Lung microvascular endothelial cell (primary cell): ENCODE data around the gene KRTAP10-9. TPM values are rescaled to one million over a fixed set of nuclear protein-coding genes. Genes with fewer than 3 reads are reported as not detected.
"Not testable (repeated sequence)": the region's sequence is repeated elsewhere in the genome, so short reads cannot be mapped to it uniquely, and the experiment has no call there.

Experiments used
- DNase-seq, 2 donors: peaks; one replicate each; pipeline versions ENCODE4 v3.0.0 to v3.0.0-alpha.2; 2010; ENCODE audit warnings: low read depth in 2 of 2
- total RNA-seq: library from RNA; depleted of rRNA; stranded (reverse); fragments of >200 nt; gene quantifications from 2 replicates; pipeline ENCODE4 v1.2.1, GENCODE V29; 2014

Gene KRTAP10-9
- total RNA-seq, 1 donor from 2014 or later = not detected

GRCh38 chr21:44614961-44615391 lies 11.9 kb upstream of the KRTAP10-9 start:
- no peak for DNase-seq

DNA sequence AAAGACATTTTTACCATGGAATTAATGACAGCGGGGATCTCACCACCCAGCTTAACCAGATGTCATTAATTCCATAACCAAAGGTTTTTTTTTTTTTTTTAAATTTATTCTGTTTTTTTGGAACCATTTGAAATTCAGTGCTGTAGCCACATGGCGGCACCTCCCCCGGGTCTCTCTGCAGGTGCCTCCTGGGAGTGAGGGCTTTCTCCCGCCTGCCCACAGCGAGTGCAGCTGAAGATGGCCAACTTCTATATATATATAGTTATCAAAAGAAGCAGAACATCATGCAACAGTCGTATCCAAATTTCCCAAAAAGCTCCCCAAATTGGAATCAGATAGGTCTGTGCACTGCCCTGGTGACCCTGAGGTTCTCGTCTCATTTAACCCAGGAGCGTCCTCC lies 11.4 kb upstream of the KRTAP10-9 start:
- DNase-seq = no peak

DNA sequence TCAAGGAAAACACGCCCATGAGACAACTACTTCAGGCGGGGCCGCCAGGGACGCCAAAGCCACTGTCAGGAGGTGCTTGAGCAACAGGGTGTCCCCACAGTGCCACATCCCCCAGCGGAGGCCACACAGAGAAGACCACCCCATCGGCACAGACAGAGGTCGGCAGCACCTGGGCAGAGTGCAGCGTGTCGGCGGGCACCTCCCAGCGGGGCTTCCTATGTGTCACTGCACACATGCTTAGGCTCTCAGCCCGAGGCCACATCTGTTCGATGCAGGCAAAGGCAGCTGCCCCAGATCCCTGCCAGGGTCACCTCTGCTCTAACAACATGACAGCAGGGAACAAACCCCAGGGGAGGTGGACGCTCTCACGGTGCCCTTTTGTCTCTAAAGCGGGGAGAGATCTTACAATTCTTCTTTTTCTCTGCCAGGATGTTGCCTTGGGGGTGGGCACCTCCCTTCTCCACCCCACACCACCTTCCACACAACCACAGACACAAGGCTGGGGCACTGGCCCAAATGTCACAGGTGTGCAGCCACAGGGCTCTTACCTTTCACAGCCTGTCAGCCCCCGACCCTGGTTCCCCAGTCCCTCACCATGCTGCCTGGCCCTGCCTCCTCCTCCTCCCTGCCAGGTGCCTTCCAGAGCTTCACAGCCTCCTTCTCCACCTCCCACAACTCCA lies 10.8 kb upstream of the KRTAP10-9 start:
- DNase-seq = no peak

- DNase-seq = no peak
These were observed 10.3 kb upstream of the KRTAP10-9 start for GRCh38 chr21:44616591-44616926.

DNA sequence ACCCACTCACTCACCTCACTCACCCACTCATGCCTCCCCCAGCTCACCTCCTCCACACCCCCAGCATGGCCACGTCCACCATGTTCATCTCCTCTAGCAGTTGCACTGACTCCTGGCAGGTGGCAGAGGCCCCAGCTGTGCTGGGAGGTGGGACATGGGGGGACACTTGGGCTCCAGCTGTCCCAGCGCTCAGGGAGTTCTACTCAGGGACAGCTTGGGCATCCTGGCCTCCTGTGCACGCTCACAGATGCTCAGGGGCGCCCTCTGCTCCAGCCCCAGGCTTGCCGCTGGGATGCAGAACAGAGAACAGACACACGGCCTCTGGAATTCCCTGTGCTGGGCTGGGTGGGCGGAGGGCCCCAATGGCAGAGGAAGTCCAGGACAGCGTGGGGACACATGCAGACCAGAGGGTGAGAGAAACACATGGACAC lies 9.8 kb upstream of the KRTAP10-9 start:
- DNase-seq = no peak

DNA sequence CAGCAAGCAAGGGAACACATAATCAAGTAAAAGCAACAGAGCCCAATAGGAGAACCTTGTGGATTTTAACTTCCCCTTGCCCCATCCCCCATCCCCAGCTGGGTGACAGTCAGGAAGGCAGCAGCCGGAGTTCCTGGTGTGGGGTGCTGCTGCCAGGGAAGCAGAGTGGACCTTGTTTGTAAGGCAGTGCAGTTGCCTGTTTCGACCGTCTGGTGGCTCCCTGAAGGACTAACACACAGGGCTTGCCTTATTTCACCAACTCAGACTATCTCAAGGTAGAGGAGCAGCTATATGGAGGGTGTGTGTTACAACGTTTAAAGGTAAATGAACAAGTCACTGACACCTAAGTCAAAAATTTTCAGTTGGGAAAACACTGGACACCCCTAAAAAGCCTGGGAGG lies 8.4 kb upstream of the KRTAP10-9 start:
- DNase-seq = peak; percentile 47 to 57

GRCh38 chr21:44618909-44619308 lies 8.0 kb upstream of the KRTAP10-9 start:
- DNase-seq = peak in 1 of 2 donors; percentile 13

DNA sequence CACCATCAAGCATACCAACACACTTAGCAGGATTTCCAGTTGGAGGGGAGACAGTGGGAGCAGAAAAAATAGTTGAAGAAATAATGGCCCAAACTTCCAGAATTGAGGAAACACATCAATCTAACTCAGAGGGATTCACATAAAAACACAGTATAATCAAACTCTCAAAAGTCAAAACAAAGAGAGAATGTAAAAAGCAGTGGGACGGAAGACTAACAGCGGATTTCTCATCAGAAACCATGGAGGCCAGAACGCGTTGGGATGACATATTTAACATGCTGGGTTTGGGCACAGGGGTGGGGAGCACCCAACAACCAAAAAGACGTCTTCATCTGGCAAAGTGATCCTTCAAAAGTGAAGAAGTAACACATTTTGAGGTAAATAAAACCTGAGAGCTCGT lies 7.0 kb upstream of the KRTAP10-9 start:
- DNase-seq = no peak

- DNase-seq = no peak
These were observed 3.3 kb upstream of the KRTAP10-9 start for GRCh38 chr21:44623575-44623974.

DNA sequence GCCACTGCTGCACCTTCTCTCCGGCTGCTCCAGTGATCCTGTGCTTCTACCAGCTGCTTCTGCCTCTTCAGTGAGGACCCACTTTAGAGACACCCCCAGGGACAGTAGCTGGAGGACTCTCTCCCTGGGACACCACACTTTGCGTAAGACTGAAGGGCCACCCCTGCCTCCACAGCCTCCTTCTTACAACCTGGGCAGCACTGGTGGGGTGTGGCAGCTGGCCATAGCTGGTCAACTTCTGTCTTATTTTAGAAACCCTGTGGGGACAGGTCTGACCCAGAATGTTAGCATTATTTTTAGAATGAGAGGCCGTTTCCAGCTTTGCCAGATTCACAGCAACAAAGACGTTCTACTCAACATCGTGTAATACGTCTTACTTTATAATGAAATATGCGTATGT lies 1.1 kb upstream of the KRTAP10-9 start:
- no peak for DNase-seq

- DNase-seq = no peak
These were observed 631 bp upstream of the KRTAP10-9 start for GRCh38 chr21:44626262-44626661.

GRCh38 chr21:44627181-44627822 lies 409 bp downstream of the KRTAP10-9 start:
- DNase-seq = not testable (repeated sequence)

DNA sequence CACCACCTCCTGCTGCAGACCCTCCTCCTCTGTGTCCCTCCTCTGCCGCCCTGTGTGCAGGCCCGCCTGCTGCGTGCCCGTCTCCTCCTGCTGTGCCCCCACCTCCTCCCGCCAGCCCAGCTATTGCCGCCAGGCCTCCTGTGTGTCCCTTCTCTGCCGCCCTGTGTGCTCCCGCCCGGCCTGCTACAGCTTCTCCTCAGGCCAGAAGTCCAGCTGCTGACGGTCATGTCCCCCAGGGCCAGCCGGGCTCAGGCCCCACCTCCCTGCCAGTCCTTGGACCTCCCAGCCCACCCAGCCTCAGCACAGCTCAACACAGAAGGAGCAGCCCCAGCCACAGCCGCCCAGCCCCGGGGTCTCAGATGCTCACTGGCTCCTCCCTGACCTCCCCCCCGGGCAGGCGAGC lies 939 bp downstream of the KRTAP10-9 start:
- not testable (repeated sequence) for DNase-seq

DNA sequence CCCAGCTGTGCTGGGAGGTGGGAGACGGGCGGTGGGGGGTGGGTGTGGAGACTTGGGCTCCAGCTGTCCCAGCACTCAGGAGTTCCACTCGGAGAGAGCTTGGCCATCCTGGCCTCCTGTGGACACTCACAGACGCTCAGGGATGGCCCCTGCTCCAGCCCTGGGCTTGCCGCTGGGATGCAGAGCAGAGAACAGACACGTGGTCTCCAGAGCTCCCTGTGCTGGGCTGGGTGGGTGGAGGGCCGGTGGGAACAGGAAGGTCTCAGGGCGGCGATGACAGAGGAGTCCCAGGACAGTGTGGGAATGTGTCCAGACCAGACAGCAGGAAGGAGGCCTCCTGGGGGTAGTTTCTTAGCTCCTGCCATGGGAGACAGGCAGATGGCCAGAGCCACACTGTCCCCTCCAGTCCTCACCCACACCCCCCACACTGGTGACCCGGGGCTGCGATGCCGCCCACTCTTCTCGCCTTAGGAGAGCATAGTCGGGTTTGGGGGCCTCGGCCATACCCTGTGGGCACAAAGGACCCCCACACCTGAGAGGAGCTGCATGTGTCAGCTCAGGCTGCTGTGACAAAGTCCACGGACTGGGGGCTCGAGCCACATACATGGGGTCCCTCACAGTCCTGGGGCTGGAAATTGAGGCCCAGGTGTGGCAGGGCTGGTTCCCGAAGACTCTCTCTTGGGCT lies 2.0 kb downstream of the KRTAP10-9 start:
- DNase-seq = no peak

DNA sequence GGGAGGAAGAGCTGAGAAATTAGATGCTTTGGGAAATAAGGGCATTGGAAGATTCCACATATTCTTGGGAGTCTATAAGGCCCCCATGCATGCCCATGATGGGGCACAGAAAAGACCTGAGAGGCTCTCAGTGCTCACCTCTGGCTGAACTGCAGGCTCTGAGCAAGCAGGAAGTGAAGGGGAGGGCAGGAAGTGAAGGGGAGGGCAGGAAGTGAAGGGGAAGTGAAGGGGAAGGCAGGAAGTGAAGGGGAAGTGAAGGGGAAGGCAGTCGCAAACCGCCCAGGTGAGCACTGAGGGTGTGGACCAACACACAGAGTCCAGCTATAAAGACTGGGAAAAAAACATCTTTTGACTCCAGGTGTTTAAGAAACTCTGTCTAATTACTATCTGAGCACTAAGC lies 3.5 kb downstream of the KRTAP10-9 start:
- no peak for DNase-seq

DNA sequence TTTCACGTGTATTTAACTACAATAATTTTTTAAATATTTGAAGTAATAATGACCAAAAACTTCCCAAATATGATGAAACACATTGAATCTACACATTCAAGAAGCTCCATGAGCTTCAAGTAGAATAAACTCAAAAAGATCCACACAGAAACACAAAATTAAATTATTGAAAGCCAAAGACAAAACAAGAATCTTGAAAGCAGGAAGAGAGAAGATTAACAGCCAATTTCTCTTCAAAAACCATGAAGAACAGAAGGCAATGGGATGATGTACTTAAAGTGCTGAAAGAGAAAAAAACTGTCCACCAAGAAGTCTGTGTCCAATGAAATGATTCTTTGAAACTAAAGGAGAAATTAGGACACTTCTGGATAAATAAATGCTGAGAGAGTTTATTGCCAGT lies 5.2 kb downstream of the KRTAP10-9 start:
- no peak for DNase-seq

DNA sequence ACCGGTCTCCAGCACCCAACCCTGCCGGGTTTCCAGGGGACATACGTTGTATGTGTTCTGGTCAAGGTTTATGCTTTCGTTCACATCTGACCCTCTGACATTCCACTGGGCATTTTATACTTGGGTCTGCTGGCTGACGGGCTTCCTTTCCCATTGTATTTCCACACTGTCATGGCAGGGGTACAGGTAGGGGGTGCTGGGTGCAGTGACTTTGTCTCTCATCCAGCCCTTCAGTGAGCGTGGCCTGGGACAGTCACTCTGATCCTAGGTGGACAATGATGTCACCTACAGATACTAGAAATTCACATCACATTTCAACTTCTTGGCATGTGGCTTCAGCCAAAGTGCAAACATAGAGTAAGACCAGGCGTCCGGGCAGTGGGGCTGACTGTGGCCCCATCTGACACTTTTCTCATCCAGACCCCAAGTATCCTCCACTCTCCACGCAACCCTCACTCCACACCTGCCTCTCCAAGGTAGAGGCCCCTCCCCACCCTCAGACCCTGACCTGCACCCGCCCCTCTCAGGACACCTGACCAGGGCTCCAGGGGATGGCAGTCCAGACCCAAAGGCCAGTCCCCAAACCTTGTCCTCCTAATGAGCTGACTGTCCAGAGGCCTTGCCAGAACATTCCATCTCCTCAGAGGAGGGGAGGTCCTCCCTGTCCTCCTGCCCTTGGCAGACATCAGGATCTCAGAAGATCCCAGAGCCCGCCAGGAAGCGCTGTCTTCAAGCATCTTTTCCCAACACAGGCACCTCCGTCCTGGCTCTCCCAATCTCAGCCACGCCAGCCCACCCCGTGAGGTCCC lies 9.5 kb downstream of the KRTAP10-9 start:
- no peak for DNase-seq

DNA sequence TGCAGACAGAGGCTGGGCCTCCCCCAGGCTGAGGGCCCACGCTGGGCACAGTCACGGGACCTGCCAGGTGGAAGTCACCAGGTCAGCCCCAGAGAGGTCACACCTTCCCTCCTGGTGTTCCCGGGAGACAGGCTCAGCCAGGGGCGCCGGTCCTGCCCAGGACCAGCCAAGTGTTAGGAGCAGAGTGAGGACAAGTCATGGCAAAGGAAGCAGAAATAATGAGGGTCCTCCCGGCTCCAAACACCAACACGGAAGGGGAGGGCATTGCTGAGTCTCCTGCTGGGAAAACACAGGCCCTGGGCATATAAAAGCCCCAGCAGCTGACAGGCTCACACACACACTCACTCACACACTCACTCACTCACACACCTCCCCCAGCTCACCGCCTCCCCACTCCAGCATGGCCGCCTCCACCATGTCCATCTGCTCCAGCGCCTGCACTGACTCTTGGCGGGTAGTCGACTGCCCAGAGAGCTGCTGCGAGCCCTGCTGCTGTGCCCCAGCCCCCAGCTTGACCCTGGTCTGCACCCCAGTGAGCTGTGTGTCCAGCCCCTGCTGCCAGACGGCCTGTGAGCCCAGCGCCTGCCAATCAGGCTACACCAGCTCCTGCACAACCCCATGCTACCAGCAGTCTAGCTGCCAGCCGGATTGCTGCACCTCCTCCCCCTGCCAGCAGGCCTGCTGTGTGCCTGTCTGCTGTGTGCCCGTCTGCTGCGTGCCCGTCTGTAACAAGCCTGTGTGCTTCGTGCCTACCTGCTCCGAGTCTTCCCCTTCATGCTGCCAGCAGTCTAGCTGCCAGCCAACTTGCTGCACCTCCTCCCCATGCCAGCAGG lies 10.3 kb downstream of the KRTAP10-9 start, which contains the start of gene KRTAP10-10:
TSS of gene KRTAP10-10 (plus strand) at position 339 of the 833 bp plus-strand sequence. CDS start at position 401, 62 bp downstream.
- no peak for DNase-seq

DNA sequence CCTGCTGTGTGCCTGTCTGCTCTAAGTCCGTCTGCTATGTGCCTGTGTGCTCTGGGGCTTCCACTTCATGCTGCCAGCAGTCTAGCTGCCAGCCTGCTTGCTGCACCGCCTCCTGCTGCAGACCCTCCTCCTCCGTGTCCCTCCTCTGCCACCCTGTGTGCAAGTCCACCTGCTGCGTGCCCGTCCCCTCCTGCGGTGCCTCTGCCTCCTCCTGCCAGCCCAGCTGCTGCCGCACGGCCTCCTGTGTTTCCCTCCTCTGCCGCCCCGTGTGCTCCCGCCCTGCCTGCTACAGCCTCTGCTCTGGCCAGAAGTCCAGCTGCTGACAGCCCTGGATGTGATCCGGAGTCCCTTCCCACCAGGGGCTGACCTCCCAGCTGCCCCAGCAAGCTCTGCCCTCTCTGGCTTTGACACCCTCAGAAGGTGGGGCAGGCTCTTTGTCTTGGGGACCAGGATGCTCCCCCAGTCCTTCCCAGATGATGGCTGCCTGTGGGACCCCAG lies 11.0 kb downstream of the KRTAP10-9 start:
- DNase-seq = not testable (repeated sequence)

DNA sequence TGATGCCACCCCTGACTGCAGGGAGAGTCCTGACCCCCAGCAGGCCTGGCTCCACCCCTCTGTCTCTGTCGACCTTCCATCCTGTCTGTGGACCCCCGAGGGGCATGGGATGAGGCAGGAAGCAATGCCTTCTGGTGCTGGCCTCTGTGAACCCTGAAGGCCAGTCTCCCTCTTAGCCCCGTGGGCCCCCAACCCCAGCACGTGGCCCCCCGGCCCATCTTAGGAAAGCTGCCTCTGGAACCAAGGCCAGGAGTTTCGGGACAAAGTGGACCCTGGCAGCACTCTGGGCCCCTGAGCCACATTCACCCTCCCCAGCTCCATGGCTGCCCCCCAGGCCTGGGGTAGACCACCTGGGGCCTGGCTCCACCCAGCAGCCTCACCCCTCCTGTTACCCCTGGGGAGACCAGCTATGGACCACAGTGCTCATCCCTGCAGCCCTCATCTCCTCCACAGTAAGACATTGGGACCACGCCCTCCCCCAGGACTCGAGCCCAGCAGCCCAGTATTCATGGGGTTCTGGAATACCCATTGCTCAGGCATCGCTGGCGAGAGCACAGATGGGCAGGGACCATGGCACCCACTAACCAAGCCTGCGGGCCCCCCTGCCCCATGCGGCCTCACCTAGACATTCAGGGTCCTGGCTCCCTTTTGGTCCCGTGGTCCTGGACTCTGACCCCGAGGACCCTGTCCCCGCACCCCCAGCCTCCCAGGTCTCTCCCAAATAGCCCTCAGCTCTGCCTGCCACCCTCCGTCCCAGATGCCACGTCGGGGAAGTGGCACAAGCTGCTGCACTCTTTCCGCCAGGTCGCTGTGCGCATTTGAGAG lies 11.8 kb downstream of the KRTAP10-9 start:
- not testable (repeated sequence) for DNase-seq
